Heart right ventricle (tissue), 16 donors: ENCODE results near the gene OR1B1. TPM values are rescaled to one million over a fixed set of nuclear protein-coding genes. Genes with fewer than 3 reads are reported as not detected.

Source experiments
- ATAC-seq, 8 donors: fragments of 200-7000 bp; cut with Tn5 transposase; one replicate each; pipeline ENCODE4 v1.9.1; 2020; ENCODE audit warnings: mild to moderate bottlenecking in 8 of 8, moderate library complexity in 8 of 8, moderate number of reproducible peaks in 1 of 8
- DNase-seq, 2 donors: peaks; one replicate each; pipeline ENCODE4 v3.0.0-alpha.2; 2020
- H3K27ac ChIP-seq, 10 donors: fragments of 200-600 bp; sonication (generic) in 2 of 10; one replicate each; pipeline versions ENCODE4 v1.5.0 to v1.8.0; 2020 to 2022; ENCODE audit warnings: mild to moderate bottlenecking in 3 of 10
- H3K27me3 ChIP-seq, 7 donors: fragments of 200-600 bp; one replicate each; pipeline ENCODE4 v1.8.0; 2021 to 2022; ENCODE audit warnings: mild to moderate bottlenecking in 2 of 7
- H3K36me3 ChIP-seq, 9 donors: fragments of 200-600 bp; sonication (generic) in 1 of 9; one replicate each; pipeline versions ENCODE4 v1.5.0 to v1.8.0; 2020 to 2022; ENCODE audit warnings: mild to moderate bottlenecking in 2 of 9
- H3K4me1 ChIP-seq, 9 donors: fragments of 200-600 bp; sonication (generic) in 1 of 9; one replicate each; pipeline versions ENCODE4 v1.5.0 to v1.8.0; 2020 to 2022; ENCODE audit warnings: mild to moderate bottlenecking in 4 of 9
- H3K4me3 ChIP-seq, 10 donors: fragments of 200-600 bp; sonication (generic) in 2 of 10; one replicate each; pipeline versions ENCODE4 v1.5.0 to v1.8.0; 2020 to 2022; ENCODE audit warnings: mild to moderate bottlenecking in 7 of 10, moderate library complexity in 2 of 10
- H3K9me3 ChIP-seq, 11 donors: fragments of 200-600 bp in 10 of 11; sonication (generic) in 2 of 11; one replicate each; pipeline versions ENCODE4 v1.5.0 to v1.8.0; 2013 to 2022; ENCODE audit warnings: mild to moderate bottlenecking in 2 of 11, control low read depth in 1 of 11, moderate library complexity in 1 of 11
- WGBS, 2 donors: extraction: QIAGEN DNeasy Blood & Tissue Kit; methylation state at CpG; one replicate each; pipeline ENCODE4 v1.1.7; 2013; ENCODE audit warnings: inconsistent platforms in 1 of 2; 5-methylcytosine and 5-hydroxymethylcytosine counted together
- intact Hi-C, 10 donors: fragments of 100-400 bp; cut with DNase I; formaldehyde crosslinking; loops; one replicate each; pipeline versions ENCODE4 v1.11.1 to v1.14.2; 2022
- long read RNA-seq, 3 donors: library from polyadenylated mRNA; unstranded; transcript quantifications; one replicate each; pipeline ENCODE4 v2.0.0, GENCODE V29; 2020 to 2021
- polyA plus RNA-seq, 2 donors: library from polyadenylated mRNA; stranded (reverse); fragments of 200-250 nt; gene quantifications; one replicate each; pipeline ENCODE4 v1.2.3, GENCODE V29; 2013
- total RNA-seq, 10 donors: library from RNA; stranded (reverse); fragmentation: NEBNext Ultra II Directional in 3 of 10; extraction: Animal tissue kit (Norgen Biotek cat#: 25700) in 3 of 10; gene quantifications; one replicate each; pipeline versions ENCODE4 v1.2.1 to v1.2.4, GENCODE V29; 2021 to 2023
- TF ChIP-seq, protein P1 (sequence below), 9 donors: fragments of 200-600 bp; sonication (generic) in 2 of 9; IDR thresholded peaks; one replicate each; pipeline versions ENCODE4 v1.5.0 to v1.8.0; 2021 to 2022; ENCODE audit warnings: antibody characterized with exemption in 9 of 9, mild to moderate bottlenecking in 5 of 9, moderate library complexity in 1 of 9
- donor health status: Arrhythmogenic right ventricular cardiomyopathy.
- donor health status: ischemic (EF 13 %, LVEDD 7.1; RV severe dilation, severe dysfunction).
- donor health status: healthy with polysubstance abuse.
- donor health status: DM: no; HTN: yes; CAD: no.
- donor health status: DM: no; HTN: no; CAD: no.
- donor health status: ischemic (EF 25% LVEDD 6.9; RV normal size, moderate dysfunction).
- donor health status: ischemic (EF 25% LVEDD 5.7; RV mildly dilated, moderate dysfunction).
- donor health status: healthy.
- donor health status: DM: yes; HTN: yes; CAD: no.
- donor health status: Ischemic cardiomyopathy.
- donor health status: ischemic (EF 35%, LVEDD 5.7; RV mildly dilated, moderate dysfunction).
- donor health status: nonischemic (EF 11% LVEDD 7.7; RV severe dilation, severe dysfunction).
- donor health status: DM: yes; HTN: yes; CAD: no.
- donor health status: PGD.
- donor health status: ischemic (EF 29% LVEDD 5.4; RV normal size, mild dysfunction).
- donor health status: nonischemic (EF 23%, LVEDD 6.1; RV moderate dilation, normal function).

Gene OR1B1
- not detected for total RNA-seq
- polyA plus RNA-seq: not detected
- long read RNA-seq, donor 1: 0 reads
- long read RNA-seq, donor 2: 0 reads
- long read RNA-seq, donor 3: 0 reads

DNA sequence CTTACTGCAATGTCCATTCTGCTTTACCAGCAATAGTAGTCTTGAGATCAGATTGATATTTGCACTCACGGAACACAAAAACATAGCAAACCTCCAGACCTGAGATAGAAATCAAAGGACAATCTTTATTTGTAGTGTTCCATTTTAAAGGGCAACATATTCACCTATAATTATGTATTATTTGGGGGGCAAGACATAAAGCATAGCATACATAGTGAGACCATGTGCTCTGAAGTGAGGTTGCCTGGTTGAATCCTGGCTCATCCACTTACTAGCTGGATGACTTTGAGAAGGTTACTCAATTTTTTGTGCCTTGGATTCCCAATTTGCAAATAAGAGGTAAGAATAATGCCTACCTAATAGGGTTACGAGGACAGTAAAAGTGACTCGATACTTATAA is at the start of gene OR1B1:
TSS of gene OR1B1 (minus strand) at position 101 of the 400 bp plus-strand sequence.
- TF ChIP-seq, protein P1, sequence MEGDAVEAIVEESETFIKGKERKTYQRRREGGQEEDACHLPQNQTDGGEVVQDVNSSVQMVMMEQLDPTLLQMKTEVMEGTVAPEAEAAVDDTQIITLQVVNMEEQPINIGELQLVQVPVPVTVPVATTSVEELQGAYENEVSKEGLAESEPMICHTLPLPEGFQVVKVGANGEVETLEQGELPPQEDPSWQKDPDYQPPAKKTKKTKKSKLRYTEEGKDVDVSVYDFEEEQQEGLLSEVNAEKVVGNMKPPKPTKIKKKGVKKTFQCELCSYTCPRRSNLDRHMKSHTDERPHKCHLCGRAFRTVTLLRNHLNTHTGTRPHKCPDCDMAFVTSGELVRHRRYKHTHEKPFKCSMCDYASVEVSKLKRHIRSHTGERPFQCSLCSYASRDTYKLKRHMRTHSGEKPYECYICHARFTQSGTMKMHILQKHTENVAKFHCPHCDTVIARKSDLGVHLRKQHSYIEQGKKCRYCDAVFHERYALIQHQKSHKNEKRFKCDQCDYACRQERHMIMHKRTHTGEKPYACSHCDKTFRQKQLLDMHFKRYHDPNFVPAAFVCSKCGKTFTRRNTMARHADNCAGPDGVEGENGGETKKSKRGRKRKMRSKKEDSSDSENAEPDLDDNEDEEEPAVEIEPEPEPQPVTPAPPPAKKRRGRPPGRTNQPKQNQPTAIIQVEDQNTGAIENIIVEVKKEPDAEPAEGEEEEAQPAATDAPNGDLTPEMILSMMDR (IDR thresholded peaks at IDR 0.05): no peak
- DNase-seq (no peak), ATAC-seq (no peak)
- peak within 1 kb of the TSS in 2 of 10 donors; percentile 26 to 75 for H3K27ac ChIP-seq
- 82 to 91% methylated on average over 3 of the region's 3 CpGs for WGBS, 2 donors
- peaks cover 0 to 4% (median 0%) of the 10 kb centered on the region in 9 donors for H3K4me1 ChIP-seq
- H3K27me3 ChIP-seq: peaks cover 0 to 3% (median 0%) of the 10 kb centered on the region in 7 donors
- no peak within 1 kb of the TSS for H3K4me3 ChIP-seq
- no peaks in the 10 kb centered on the region for H3K36me3 ChIP-seq
- H3K9me3 ChIP-seq: no peaks in the 10 kb centered on the region
- intact Hi-C loops: no loop called here

GRCh38 chr9:122695696-122696095 is 38.3 kb upstream of the OR1B1 start:
- intact Hi-C loops: loop anchor here in 1 of 10 donors (10.0 kb wide), 1 partner anchor 59 kb away; no protein-coding TSS in a partner anchor
- Histone ChIP-seq H3K36me3 (no peaks in the 10 kb centered on the region), H3K9me3 (peaks cover 0 to 60% (median 9%) of the 10 kb centered on the region in 11 donors), H3K4me1 (no peaks in the 10 kb centered on the region), H3K27ac (no peak overlapping the region), H3K4me3 (no peak overlapping the region), H3K27me3 (no peaks in the 10 kb centered on the region)
- ATAC-seq: no peak
- TF ChIP-seq, protein P1 (IDR thresholded peaks at IDR 0.05): no peak
- WGBS, 2 donors: 96 to 100% methylated on average over 1 of the region's 1 CpG
- no peak for DNase-seq

DNA sequence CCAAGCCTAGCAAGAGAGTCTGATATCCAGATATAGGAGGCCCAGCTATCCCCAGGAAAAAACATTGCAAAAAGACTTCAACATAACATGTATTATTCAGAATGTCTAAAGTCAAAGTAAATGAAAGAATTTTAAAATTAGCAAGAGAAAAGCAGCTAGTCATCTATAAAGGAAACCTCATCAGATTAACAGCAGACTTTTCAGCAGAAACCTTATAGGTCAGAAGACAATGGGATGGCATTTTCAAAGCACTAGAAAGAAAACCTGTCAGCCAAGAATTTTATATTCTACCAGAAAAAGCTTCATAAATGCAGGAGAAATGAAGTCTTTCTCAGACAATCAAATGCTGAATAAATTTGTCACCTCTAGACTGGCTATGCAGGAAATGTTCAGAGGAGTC is 27.4 kb upstream of the OR1B1 start:
- intact Hi-C loops: no loop called here
- Histone ChIP-seq H3K9me3 (peaks cover 0 to 29% (median 11%) of the 10 kb centered on the region in 11 donors), H3K4me1 (no peaks in the 10 kb centered on the region), H3K27me3 (no peaks in the 10 kb centered on the region), H3K4me3 (no peak overlapping the region), H3K27ac (no peak overlapping the region), H3K36me3 (no peaks in the 10 kb centered on the region)
- TF ChIP-seq, protein P1 (IDR thresholded peaks at IDR 0.05): no peak
- DNase-seq (no peak), ATAC-seq (no peak)

GRCh38 chr9:122672481-122672880 is 15.1 kb upstream of the OR1B1 start:
- H3K27ac ChIP-seq: no peak overlapping the region
- 58 to 88% methylated on average over 2 of the region's 2 CpGs for WGBS, 2 donors
- H3K4me3 ChIP-seq: no peak overlapping the region
- H3K4me1 ChIP-seq: no peaks in the 10 kb centered on the region
- no peak for DNase-seq
- intact Hi-C loops: no loop called here
- TF ChIP-seq, protein P1 (IDR thresholded peaks at IDR 0.05): no peak
- H3K9me3 ChIP-seq: peaks cover 0 to 32% (median 13%) of the 10 kb centered on the region in 11 donors
- no peaks in the 10 kb centered on the region for H3K36me3 ChIP-seq
- no peak for ATAC-seq
- H3K27me3 ChIP-seq: no peaks in the 10 kb centered on the region
